ENCODE results near the gene CHST8.

CHST8 gene

DNA sequence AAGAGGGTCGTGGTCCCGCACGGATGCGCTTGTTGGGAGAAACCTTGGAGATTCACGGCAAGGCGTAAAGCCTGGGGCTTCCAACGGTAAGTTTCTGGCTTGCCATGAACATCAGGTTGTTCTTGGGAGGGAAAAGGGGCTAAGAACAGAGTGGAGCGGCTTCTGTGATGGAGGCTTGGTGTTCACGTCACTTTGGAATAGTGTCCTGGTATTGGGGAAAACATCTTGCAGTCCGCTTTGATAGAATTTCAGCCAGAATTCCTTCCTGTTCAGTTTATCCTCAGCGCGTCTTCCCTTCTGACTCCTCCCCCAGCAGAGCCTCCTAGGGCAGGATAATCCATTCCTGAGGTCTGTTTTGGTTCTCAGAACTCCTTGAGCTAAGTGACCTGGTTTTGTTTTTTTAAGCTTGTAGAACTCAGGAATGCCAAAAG, 176.9 kb downstream of the CHST8 start:
- CTCF ChIA-PET: interaction anchor here (2.3 kb wide), 1 partner anchor 21 kb away, joined by 14 read pairs; no protein-coding TSS in a partner anchor

DNA sequence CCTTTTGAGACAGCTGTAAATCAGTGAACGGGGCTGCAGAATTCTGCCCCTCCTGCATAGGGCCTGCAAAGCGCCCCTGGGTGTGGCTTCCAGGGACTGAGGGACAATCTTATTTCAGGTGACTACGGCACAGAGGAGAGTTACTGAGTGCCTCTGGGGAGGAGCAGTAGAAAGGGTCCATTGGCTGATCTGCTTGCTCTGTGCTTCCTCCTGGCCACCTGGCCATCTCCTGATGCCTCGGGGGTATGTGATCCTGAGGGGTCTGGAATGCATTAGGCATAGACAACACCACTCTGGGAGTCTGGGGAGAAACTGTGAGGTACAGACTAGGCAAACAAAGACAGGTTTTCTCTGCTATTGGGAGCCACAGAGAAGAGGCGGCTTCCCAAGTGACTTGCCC, 177.7 kb downstream of the CHST8 start:
- ChIA-PET CTCF (interaction anchor here (2.3 kb wide), 1 partner anchor 22 kb away, joined by 14 read pairs; no protein-coding TSS in a partner anchor), POLR2A (ENCODE audit: low non-redundant PET) (interaction anchor here (1.0 kb wide), 1 partner anchor 105 kb away, joined by 3 read pairs; no protein-coding TSS in a partner anchor)
- TF ChIP-seq, protein P1, sequence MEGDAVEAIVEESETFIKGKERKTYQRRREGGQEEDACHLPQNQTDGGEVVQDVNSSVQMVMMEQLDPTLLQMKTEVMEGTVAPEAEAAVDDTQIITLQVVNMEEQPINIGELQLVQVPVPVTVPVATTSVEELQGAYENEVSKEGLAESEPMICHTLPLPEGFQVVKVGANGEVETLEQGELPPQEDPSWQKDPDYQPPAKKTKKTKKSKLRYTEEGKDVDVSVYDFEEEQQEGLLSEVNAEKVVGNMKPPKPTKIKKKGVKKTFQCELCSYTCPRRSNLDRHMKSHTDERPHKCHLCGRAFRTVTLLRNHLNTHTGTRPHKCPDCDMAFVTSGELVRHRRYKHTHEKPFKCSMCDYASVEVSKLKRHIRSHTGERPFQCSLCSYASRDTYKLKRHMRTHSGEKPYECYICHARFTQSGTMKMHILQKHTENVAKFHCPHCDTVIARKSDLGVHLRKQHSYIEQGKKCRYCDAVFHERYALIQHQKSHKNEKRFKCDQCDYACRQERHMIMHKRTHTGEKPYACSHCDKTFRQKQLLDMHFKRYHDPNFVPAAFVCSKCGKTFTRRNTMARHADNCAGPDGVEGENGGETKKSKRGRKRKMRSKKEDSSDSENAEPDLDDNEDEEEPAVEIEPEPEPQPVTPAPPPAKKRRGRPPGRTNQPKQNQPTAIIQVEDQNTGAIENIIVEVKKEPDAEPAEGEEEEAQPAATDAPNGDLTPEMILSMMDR (conservative IDR thresholded peaks at IDR 0.05; ENCODE audit: low read depth): no peak
- H3K27ac ChIP-seq: peak overlapping the region; percentile 97
- DNase-seq (ENCODE audit: low spot score): no peak

More for the DNA sequence above, 176.9 kb downstream of the CHST8 start:
- DNase-seq (ENCODE audit: low spot score): no peak
- POLR2A ChIA-PET (ENCODE audit: low non-redundant PET): interaction anchor here (1.0 to 1.3 kb wide), 2 partner anchors 21 to 106 kb away, joined by 3 read pairs; no protein-coding TSS in a partner anchor
- peak overlapping the region; percentile 97 for H3K27ac ChIP-seq
- TF ChIP-seq, protein P1 (conservative IDR thresholded peaks at IDR 0.05; ENCODE audit: low read depth): no peak

DNA sequence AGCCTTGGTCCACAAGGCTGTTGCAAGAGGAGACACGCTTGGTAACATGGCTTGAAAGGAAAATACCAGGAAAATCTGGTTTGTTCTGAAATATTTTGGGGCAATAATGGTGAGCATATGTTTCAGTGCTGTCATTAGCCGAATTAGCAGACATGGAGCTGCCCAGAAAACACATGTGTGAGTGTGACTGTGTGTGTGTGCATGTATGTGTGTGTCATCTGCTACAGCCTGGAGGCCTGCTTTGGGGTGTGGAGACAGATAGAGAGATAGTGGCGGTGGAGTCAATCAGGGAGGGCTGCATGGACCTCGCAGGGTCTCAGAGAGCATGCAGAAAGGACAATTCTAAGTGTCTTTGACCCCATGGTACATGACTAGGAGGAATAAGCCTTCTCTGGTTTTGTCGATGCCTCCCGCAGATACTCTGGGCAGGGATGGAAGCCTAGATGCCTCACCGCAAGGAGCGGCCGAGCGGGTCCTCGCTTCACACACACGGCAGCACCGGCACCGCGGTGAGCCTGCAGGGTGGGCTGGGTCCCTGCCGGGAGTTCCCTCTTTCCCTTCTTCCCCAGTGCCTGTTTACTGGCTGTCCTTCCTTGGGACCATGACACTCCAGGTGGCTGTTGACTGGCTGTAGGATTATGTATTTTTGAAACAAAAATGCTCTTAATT, 178.4 kb downstream of the CHST8 start:
- CTCF ChIA-PET: no interaction called here
- POLR2A ChIA-PET (ENCODE audit: low non-redundant PET): no interaction called here
- no peak for DNase-seq (ENCODE audit: low spot score)
- TF ChIP-seq, protein P1 (conservative IDR thresholded peaks at IDR 0.05; ENCODE audit: low read depth): no peak
- peak overlapping the region; percentile 97 for H3K27ac ChIP-seq

DNA sequence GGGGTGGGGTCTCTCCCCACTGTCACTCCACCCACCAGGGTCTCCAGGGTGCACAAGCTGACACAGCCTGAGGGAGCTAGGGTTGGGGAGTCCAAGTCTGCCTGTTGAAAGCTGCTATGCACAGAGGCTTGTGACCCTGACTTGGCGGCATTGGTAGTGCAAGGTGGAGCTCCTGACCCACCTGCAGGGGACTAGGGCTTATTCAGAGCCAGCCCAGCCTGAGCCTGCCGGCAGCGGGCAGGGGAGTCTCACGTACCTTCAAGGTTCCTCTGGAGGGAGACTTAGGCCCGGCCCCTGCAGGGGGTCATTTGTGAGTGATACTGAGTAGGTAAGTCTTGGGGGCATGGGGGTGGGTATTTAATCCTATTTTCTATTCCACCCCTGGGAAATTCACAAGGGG, 179.7 kb downstream of the CHST8 start:
- H3K27ac ChIP-seq: peak overlapping the region; percentile 77; the same call in 1 of the 2 replicates
- DNase-seq (ENCODE audit: low spot score): no peak
- CTCF ChIA-PET: no interaction called here
- POLR2A ChIA-PET (ENCODE audit: low non-redundant PET): no interaction called here
- TF ChIP-seq, protein P1 (conservative IDR thresholded peaks at IDR 0.05; ENCODE audit: low read depth): no peak

DNA sequence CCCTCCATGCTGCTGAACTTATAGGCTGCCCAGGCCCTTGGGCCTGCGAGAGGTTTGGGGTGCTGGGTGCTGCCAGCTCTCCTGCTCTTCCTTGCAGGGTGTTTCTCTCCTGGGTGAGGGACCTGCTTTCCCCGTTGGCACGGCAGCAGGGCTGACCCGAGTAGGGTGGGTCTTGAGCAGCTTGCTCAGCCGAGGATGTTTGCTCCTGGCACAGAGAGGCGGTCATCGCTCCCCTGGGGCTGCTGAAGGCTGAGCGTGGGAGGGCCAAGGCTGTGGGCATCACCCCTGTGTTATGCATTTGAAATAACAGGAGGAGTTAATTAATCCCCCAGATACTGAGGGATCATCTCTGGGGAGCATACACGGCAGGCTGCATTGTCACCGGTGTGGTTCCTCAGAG, 180.2 kb downstream of the CHST8 start:
- TF ChIP-seq, protein P1 (conservative IDR thresholded peaks at IDR 0.05; ENCODE audit: low read depth): no peak
- H3K27ac ChIP-seq: peak overlapping the region; percentile 77
- CTCF ChIA-PET: no interaction called here
- POLR2A ChIA-PET (ENCODE audit: low non-redundant PET): no interaction called here
- no peak for DNase-seq (ENCODE audit: low spot score)

DNA sequence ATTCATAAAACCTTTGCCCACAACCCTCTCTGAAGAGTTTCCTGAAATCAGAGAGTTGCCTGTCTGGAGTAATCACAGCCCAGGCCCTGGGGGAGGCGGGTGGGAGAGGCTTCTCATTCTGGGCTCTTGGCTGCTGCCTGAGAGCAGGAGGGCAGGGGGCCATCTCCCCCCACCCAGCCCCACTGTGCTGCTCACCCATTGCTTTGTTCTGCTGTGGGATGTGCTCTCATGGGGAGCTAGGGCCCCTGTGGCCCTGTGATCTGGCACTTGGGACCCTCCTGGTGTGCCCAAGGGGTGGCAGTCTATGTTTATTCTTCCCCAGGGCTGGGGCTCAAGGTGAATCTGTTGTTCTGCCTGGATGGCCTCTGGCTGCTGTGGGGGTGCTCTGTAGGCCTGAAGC, 181.0 kb downstream of the CHST8 start:
- ChIA-PET CTCF (interaction anchor here (1.3 kb wide), 1 partner anchor 196 kb away, joined by 7 read pairs; no protein-coding TSS in a partner anchor), POLR2A (ENCODE audit: low non-redundant PET) (no interaction called here)
- H3K27ac ChIP-seq: peak overlapping the region; percentile 77
- TF ChIP-seq, protein P1 (conservative IDR thresholded peaks at IDR 0.05; ENCODE audit: low read depth): no peak
- no peak for DNase-seq (ENCODE audit: low spot score)

Measured in RWPE1 (cell line).